Activated CD4-positive, alpha-beta T cell treated with anti-CD3 and anti-CD28 coated beads for 1 hour (primary cell): ENCODE results near the gene SPATA31A5.
"Not testable (repeated sequence)": the region's sequence is repeated elsewhere in the genome, so short reads cannot be mapped to it uniquely, and the experiment has no call there.

Experiments used
- DNase-seq: peaks from one replicate; pipeline ENCODE4 v3.0.0-alpha.2; 2020

SPATA31A5 gene

DNA sequence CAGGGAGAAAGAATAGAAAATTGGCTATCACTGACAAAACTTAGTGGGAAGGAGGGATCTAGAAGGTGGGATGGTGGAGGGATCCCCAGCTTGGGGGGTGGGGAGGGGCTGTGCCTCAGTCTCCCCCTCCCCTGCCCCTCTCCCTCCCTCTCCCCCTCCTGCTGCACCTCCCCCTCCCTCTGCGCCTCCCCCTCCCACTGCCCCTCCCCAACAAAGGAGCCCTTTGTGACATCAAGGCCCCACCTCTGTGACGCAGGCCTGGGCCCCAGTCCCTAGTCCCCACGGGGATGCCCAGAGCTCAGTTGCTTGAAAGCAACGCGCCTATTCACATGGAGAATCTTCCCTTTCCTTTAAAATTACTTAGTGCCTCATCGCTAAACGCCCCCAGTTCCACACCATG lies at the start of gene SPATA31A5:
Gene SPATA31A5 (plus strand): TSS at position 301 of the 400 bp plus-strand sequence. CDS start 29 bp downstream, at position 330.
- DNase-seq = not testable (repeated sequence)

GRCh38 chr9:60962990-60963350 lies 48.8 kb downstream of the SPATA31A5 start:
- DNase-seq = not testable (repeated sequence)

DNA sequence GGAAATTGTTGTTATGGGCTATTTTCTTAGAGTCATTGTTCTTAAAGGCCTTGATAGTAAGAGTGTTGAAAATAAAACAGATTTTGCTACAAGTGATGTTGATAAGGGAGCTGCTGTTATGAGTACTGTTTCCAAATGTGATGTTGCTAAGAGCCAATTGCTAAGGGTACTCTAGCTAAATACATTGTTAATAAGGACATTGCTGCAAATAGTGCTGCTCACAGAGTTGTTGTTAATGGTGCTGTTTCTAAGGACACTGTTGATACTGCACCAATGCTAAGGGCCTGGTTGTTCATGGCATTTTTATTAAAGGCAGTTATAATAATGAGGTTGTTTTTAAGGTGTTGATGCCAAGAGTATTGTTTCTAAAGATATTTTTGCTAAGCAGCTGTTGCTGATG lies 52.2 kb downstream of the SPATA31A5 start:
- DNase-seq = not testable (repeated sequence)
